Measurements from ENCODE around the gene ZFX.

The ZFX gene

GRCh38 chrX:24178441-24178840 is 28.9 kb downstream of the ZFX start:
- TF ChIP-seq, protein P1, sequence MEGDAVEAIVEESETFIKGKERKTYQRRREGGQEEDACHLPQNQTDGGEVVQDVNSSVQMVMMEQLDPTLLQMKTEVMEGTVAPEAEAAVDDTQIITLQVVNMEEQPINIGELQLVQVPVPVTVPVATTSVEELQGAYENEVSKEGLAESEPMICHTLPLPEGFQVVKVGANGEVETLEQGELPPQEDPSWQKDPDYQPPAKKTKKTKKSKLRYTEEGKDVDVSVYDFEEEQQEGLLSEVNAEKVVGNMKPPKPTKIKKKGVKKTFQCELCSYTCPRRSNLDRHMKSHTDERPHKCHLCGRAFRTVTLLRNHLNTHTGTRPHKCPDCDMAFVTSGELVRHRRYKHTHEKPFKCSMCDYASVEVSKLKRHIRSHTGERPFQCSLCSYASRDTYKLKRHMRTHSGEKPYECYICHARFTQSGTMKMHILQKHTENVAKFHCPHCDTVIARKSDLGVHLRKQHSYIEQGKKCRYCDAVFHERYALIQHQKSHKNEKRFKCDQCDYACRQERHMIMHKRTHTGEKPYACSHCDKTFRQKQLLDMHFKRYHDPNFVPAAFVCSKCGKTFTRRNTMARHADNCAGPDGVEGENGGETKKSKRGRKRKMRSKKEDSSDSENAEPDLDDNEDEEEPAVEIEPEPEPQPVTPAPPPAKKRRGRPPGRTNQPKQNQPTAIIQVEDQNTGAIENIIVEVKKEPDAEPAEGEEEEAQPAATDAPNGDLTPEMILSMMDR (IDR thresholded peaks at IDR 0.05; ENCODE audit: control insufficient read depth, extremely low read depth, insufficient read depth), result no peak
- DNase-seq (ENCODE audit: low read depth), result no peak

GRCh38 chrX:24184018-24184417 is 34.5 kb downstream of the ZFX start:
- DNase-seq (ENCODE audit: low read depth), result no peak
- TF ChIP-seq, protein P1 (IDR thresholded peaks at IDR 0.05; ENCODE audit: control insufficient read depth, extremely low read depth, insufficient read depth), result no peak
- no peak overlapping the region for H3K4me3 ChIP-seq (ENCODE audit: low read depth, low read length)

More at GRCh38 chrX:24178441-24178840, 28.9 kb downstream of the ZFX start:
- H3K4me3 ChIP-seq (ENCODE audit: low read depth, low read length), result no peak overlapping the region

DNA sequence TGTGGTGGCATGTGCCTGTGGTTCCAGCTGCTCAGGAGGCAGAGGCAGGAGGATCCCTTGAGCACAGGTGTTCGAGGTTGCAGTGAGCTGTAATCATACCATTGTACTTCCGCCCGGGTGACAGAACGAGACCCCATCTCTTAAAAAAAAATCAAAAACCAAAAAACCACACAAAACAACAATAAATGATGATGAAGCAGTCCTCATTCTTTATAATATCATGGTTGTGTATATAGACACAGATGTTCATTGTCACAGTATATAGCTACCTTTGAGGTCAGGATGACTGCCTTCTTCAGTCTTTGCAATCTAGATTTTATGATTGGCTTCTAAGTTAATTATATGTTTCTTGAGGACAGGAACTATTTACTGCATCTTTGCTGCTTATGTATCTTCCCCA is 37.0 kb downstream of the ZFX start:
- TF ChIP-seq, protein P1 (IDR thresholded peaks at IDR 0.05; ENCODE audit: control insufficient read depth, extremely low read depth, insufficient read depth), result no peak

GRCh38 chrX:24186986-24187385 is 37.5 kb downstream of the ZFX start:
- no peak overlapping the region for H3K4me3 ChIP-seq (ENCODE audit: low read depth, low read length)
- TF ChIP-seq, protein P1 (IDR thresholded peaks at IDR 0.05; ENCODE audit: control insufficient read depth, extremely low read depth, insufficient read depth), result no peak
- no peak for DNase-seq (ENCODE audit: low read depth)

More for the DNA sequence above, 37.0 kb downstream of the ZFX start:
- no peak overlapping the region for H3K4me3 ChIP-seq (ENCODE audit: low read depth, low read length)
- no peak for DNase-seq (ENCODE audit: low read depth)

- TF ChIP-seq, protein P1 (IDR thresholded peaks at IDR 0.05; ENCODE audit: control insufficient read depth, extremely low read depth, insufficient read depth), result no peak
- DNase-seq (ENCODE audit: low read depth), result no peak
- H3K4me3 ChIP-seq (ENCODE audit: low read depth, low read length), result no peak overlapping the region
Measured at GRCh38 chrX:24189490-24189889, 40.0 kb downstream of the ZFX start.

- TF ChIP-seq, protein P1 (IDR thresholded peaks at IDR 0.05; ENCODE audit: control insufficient read depth, extremely low read depth, insufficient read depth), result no peak
- no peak for DNase-seq (ENCODE audit: low read depth)
- H3K4me3 ChIP-seq (ENCODE audit: low read depth, low read length), result no peak overlapping the region
Measured at GRCh38 chrX:24190500-24191156, 41.1 kb downstream of the ZFX start.

DNA sequence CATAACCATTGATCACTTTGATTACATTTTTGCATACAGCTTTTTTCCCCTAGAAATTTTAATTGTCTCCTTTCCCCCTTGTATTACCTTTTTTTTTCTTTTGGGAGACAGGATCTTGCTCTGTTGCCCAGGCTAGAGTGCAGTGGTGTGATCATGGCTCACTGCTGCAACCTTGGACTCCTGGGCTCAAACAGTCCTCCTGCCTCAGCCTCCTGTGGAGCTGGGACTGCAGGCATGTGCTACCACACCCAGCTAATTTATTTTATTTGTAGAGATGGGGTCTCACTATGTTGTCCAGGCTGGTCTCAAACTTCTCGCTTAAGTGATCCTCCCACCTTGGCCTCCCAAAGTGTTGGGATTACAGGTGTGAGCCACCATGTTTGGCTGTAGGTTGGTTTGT is 47.0 kb downstream of the ZFX start:
- no peak overlapping the region for H3K4me3 ChIP-seq (ENCODE audit: low read depth, low read length)
- TF ChIP-seq, protein P1 (IDR thresholded peaks at IDR 0.05; ENCODE audit: control insufficient read depth, extremely low read depth, insufficient read depth), result no peak
- DNase-seq (ENCODE audit: low read depth), result no peak
